Activated CD8-positive, alpha-beta memory T cell treated with anti-CD3 and anti-CD28 coated beads for 1 hour (primary cell): ENCODE results near the gene CCDC71L.

ENCODE experiments used
- DNase-seq, 2 donors: peaks; one replicate each; pipeline ENCODE4 v3.0.0-alpha.2; 2020; ENCODE audit warnings: low read depth in 1 of 2; ENCODE audit errors: extremely low read depth in 1 of 2

Gene CCDC71L

DNA sequence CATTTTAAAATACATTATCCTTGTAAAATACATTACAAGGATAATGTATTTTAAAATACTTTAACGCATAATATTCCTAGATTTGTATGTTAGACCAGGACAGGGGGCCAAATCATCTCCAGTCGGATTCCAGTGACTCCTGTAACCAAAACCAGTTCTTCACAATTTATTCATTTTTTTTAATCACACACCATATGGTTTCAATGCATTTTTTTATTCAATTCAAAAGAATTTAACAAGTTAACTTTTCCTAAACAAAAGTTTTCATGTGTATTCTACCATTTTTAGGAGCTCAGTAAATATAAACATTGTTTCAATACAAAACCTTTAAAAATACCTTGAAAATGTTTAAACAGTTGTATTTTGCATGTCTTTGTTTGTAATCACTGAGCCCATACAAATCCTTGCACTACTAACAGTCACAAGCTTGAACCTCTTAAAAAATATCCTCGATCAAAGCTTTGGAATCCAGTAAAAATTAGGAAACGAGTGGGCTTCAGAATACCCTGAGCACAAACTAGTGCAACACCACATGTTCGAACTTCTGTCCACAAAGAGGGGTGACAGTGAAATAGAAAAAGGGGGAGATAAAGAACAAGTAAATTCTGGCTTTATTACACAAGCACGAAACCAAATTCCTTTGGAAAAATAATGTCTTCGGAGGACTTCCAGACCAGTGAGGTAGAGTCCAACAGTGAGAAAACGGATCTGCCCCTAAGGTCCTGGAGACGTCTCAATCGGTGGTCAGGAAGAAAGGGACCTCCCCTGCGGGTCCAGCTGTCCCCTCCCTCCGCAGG, 1.6 kb downstream of the CCDC71L start:
- no peak for DNase-seq

DNA sequence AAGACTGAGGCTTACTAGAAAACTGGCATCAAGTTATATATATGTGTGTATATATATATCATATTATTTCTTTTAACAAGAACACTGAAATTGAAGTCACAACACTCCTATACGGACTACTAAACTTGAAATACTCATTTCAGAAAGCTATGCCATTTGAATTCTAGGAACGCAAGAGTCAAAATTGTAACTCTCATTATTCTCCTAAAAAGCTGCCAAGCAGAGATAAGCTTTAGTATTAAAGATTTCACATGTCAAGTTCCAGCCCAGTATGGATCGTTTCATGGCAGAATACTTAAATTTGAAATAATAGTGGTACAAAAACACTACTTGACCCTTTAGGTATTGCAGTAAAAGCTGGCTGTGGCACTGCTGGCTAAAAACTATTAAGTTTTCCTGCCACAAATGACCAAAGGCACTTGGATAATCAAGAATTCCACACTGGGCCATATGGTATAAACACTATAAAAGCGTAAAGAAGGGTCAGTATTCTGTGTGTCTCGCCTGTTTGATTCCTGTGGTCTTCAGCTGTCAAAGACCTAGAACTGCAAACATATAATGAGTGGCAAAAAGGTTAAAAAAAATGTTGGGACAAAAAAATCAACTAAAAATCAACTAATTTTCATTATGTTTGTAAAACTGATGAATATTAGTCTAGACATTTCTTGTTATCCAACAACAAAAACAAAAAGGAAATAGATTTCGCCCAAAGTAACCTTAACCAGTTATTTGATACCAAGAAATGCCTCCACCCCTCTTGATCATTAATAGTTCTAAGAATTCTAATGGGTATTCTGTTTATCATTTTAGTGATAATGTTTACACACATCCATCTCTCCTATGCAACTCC, 2.4 kb downstream of the CCDC71L start:
- DNase-seq: no peak

DNA sequence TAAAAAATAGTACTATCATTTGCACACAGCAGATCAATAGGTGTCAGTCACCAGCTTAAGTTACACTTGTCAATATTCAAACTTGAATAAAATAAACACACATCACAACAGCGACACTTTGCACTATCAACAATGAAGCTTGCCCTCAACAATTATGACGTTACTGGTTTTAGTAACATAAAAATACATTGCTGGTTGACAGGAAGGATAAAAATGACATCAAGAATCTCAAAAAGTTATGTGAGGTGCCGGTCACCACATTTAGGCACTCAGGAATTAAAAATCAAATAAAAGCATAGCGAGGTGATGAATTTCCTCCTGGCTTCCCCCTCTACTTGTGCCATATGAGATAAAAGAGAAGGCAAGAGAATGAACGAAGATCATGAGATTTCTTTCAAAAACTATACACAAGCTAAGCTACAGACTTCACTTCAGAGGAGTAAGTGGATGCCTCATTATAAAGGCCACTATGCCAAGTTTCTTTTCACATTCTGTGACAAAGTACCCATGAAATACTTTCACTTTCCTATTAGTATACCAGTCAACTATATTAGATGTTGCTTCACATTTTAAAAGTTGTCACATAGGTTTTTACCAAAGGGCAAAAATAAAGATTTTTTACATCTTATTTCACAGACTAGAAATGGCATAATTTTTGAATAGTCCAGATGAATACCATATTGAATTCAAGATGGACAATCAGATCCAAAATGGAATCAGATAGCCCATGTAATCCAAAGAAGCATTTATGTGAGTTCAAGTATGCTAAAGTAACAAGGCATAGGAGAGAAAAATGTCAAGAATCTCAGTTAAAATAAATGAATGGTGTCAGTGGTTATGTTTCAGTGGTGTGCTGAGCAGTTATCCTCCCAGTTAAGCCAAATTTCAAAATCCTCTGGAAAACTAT, 3.6 kb downstream of the CCDC71L start:
- no peak for DNase-seq

DNA sequence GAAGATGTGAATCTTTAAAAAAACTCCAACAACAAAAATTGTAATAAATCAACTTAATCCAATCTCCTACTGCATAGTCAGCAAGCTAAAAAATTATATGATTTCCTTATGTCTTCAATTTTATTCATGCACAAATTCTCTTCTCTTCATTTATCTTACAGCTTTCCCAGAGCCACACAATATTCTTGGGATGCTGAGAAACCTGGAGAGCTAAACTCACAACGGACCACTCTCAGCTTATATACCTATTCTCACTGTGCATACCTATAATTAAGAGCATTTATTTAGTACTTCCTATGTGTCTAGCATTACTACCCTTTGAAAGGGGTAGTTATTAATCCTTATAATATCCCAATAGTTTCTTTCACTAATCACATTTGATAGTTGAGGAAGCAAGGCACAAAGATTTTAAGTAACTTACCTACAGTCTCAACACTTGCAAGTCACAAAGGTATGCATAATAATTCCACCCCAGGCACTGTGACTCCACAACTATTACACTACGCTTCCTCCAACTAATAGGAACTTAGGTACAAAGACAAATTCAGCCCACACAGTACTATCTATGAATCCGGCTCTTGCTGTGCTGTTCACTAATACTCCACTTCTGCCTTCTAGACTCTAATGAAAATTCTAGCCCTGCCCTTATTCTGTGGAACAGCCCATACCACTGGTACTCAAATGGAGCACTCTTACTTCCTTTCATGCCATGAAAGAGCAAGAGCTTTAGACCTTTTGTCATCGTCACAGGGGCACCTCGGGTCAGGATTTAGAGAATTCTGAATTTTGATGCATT, 5.1 kb downstream of the CCDC71L start:
- no peak for DNase-seq

DNA sequence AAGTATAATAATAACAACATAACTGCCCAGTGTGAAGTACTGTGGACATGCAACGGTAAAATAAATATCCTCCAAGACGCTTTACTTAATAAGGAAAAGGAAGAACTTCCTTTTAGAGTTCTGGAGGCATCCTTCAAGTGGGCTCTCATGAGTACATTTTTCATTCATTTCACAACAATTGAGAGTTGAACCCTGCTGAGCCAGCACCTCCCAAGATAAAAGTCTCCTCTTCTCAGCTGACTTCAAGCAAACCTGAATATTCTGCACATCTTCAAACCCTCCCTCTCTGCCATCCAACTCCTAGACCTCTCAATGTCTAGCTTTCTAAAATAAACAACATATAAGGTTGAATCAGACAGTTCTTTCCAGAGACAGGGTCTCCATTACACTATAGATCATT, 7.5 kb downstream of the CCDC71L start:
- DNase-seq: no peak

DNA sequence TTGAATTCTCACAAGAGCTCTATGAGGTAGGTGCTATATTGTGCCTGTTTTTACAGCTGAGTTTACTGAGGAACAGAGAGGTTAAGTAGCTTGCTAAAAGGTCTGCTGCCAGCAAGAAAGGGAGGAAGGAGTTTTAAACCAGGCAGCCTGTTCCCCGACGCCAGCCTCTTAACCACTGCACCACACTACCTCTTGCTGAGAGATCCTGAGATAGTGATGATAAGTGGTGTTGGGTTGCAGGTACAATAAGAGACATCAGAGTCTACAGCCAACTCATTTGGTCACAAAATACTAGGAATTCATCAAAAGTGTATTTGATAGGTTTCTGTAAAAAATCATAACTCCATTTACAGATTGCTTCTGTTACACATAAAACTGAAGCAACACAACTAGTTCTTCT, 8.0 kb downstream of the CCDC71L start:
- no peak for DNase-seq

DNA sequence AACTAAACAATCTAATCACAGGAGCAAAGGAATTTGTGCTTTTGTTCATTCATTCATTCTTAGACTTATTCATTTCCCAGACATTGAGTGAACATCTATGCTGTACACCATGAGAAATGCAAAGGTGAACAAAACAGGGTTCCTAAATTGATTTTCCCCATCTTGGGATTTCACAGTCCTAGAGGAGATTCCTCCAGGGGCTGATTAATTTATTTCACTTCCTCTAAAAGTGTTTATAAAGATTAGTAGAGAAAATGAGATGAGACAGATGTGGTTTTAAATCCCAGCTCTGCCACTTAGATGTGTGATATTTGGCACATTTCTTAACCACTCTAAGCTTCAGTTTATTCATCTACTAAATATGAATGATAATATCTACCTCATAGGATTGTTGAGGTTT, 8.9 kb downstream of the CCDC71L start:
- no peak for DNase-seq

DNA sequence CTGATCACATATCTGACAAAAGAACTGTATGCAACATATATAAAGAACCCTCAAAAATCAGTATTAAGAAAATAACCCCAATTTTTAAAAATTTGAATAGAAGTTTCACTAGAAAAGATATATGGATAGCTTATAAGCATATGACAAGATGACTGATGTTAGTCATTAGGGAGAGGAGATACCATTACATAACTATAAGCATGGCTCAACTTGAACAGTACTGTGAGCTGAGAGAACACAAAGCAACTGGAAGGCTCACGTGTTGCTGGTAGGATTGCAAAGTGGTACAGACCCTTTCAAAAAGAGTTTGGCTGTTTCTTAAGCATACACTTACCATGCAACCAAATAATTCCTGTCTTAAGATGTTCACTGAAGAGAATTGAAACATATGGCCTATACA, 14.7 kb downstream of the CCDC71L start:
- no peak for DNase-seq

DNA sequence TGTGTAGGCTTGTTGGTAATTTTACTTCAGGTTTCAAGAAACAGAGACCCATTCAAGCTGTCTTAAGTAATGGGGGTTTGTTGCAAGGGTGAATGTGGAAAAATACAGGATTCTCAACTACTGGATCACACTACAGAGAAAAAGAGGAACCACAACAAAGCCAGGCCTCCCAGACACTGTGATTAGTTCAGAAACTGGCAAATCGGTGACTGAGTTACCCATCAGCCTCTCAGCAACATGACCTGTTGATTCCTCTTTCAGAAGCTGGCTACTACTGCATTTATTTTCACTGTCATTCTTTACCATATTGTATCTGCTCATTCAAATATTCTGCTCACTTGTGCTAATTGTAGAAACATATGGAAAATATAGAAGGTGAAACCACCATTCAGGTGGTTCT, 16.0 kb downstream of the CCDC71L start:
- DNase-seq: no peak

DNA sequence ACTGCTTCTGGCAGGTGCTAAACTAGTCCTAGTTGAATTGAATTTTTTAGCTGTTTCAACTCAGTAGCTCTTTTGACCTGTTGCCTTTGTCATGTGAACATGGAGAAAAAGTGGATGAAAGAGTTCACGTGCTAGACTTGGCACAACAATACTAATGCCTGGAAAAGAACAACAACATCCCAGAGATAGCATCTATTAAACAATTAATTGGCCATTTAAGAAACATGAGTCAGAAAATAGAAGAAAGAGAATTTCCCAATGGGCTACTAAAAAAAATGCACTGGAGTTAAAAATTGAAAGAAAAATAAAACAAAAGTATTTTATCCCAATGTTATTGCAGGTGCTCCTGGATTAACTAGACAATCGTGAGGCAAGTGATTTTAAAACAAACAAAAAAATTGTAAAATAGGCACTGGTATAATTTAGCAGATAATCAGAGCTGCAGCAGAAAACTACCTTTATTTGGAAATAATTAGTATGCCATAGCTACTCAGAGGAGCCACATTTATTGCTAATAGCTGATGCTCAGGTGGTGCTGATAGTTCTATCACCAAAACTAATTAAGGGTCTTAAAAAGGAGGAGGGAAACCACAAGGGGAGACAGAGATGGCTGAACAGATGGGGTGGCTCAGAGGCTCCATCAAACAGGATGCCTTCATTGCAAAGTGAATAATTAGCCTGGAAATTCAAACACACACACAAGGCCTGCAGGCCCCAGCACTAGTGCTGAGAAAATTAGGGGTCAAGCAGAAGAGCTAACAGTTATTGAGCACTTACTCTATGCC, 17.6 kb downstream of the CCDC71L start:
- DNase-seq: no peak

DNA sequence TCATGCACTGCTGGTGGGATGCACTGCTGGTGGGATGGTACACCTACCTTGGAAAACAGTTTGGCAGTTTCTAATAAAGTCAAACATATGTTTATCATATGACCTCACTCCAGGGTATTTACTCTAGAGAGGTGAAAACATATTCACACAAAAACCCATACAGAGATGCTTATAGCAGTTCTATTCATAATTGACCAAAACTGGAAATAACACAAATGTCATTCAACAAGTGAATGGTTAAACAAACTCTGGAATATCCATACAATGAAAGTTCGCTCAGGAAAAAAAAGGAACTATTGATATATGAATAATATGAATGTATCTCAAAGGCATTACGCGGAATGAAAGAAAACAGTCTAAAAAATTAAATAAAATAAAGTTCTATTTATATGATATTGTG, 19.5 kb downstream of the CCDC71L start:
- no peak for DNase-seq

DNA sequence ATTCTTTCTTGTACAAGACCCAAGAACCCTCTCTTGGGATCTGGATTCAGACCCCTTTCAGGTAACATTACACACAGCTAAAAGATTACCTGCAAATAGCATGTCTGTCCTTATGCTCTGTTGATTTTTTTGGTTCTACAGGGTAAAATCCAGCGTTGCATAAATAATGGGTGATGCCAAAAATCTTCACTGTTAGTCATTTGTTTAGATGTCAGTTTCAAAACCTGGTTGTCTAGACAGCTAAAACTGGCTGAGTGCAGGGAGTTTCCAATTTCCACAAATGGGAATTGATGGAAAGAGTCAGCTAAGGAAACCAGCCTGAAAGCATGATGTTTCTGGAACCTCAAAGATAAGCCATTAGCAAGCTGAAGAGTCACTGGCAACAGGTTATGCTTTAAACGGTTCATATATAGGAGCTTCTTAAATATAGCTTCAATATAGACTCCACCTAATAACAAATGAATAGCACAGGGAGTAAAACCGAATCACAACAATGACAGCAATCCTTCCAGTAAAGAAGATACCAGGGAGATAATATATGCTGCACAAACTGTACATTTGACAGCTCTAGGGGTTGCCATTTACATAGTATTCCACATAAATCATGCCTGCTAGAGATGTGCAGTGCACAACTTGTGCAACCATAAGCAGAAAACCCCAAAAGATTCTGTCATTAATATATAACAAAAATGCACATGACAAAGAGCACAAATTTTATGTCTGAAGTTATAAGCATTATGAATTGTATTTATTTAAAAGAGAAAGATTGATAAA, 20.4 kb downstream of the CCDC71L start:
- no peak for DNase-seq

DNA sequence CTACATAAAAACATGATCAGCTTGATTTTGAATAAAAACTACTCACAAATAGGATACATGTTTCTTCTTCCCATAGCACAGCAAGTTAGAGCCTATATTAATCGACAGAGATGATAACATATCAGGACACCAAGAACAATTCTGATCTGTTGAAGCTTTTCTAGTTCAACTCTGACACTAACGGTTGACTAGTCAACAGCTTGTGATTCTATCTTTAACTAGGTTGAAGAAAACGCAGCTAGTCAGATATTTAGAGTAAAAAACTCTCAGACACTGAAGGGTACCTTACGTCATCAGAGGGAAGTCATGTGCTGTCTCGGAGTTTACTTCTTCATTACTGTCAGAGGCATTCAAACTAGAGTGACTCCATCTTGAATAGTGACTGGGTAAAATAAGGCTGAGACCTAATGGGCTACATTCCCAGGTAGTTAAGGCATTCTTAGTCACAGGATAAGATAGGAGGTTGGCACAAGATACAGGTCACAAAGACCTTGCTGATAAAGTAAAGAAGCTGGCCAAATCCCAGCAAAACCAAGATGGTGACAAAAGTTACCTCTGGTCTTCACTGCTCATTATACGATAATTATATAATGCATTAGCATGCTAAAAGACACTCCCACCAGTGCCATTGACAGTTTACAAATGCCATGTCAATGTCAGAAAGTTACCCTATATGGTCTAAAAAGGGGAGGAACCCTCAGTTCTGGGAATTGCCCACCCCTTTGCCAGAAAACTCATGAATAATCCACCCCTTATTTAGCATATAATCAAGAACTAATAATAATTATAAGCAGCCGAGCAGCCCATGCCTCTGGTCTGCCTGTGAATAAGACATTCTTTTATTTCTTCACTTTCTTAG, 21.3 kb downstream of the CCDC71L start:
- no peak for DNase-seq

DNA sequence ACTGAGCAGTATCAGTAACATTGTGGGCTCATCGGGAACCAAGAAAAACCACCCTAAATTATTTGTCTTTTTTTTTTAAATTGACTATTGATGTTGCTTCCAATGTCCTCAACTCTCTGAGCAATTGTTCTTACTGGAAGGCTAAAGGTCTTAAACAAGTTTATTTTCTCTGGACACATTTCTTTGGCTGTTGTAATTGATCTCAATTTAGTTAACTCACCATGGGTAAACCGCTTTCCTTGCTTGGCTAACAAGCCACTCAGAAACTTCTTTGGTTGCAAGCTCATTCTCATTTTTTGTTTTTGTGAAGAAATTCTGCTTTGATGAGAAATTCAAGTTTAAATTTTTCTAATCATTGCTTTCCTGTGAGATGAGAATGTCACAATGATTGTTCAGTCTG, 25.5 kb downstream of the CCDC71L start:
- no peak for DNase-seq

DNA sequence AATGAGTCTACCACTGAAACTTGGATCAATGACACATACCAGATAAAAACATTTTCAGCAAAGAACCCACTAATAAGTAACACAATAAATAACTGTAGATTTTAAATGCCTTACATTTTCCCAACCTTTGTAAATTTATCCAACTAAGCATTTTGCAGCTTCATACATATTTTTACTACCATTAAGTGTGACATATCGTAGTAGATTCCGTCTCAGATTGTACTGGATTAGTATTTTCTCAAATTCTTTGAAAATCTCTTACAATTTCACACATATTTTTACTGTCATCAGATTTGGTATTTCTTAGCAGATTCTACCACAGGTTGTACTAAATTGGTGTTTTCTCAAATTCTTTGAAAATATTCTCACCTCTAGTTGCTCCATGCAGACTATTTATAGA, 26.0 kb downstream of the CCDC71L start:
- no peak for DNase-seq

DNA sequence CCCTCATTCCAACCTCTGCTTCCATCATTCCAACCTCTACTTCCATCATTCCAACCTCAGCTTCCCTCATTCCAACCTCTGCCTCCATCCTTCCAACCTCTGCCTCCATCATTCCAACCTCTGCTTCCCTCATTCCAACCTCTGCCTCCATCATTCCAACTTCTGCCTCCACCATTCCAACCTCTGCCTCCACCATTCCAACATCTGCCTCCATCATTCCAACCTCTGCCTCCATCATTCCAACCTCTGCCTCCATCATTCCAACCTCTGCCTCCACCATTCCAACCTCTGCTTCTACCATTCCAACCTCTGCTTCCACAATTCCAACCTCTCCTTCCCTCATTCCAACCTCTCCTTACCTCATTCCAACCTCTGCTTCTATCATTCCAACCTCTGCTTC, 30.3 kb downstream of the CCDC71L start:
- DNase-seq: no peak

DNA sequence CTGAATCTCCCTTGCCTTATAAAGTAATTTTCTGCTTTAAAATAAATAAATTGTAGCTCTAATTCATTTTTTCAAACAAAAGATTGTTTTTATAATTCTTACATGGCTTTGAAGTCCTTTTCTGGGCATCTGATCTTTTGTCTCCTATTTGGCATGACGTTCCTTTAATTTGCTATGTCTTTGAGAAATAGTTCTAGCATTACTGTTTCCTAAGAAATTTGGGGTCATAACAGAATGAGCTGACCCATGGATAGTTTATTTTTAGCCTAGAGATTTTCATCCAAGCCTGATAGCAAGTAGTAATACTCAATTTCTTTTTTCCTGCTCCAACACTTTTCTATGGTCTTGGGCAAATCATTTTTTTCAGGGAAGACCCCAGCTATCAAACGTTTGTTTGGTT, 31.4 kb downstream of the CCDC71L start:
- DNase-seq: no peak
